Natural killer cell (primary cell): ENCODE measurements around the gene ENPEP. TPM values are rescaled to one million over a fixed set of nuclear protein-coding genes. Genes with fewer than 3 reads are reported as not detected.
"Not testable (repeated sequence)": the region's sequence is repeated elsewhere in the genome, so short reads cannot be mapped to it uniquely, and the experiment has no call there.

ENCODE experiments used
- ATAC-seq, 3 donors: fragments of 150-1000 bp in 2 of 3; fragments of 200-7000 bp in 1 of 3; cut with Tn5 transposase; 1 replicate in 1 of 3; 2 replicates in 2 of 3; pipeline ENCODE4 v1.10.0; 2021; ENCODE audit warnings: mild to moderate bottlenecking in 2 of 3, moderate library complexity in 2 of 3
- DNase-seq, 2 donors: peaks; one replicate each; pipeline versions ENCODE4 v3.0.0 to v3.0.0-alpha.2; 2013 to 2021; ENCODE audit warnings: mixed read lengths in 1 of 2
- H3K27ac ChIP-seq: one replicate; pipeline ENCODE4 v1.5.1; 2013; ENCODE audit warnings: mild to moderate bottlenecking, low read length
- H3K27me3 ChIP-seq: one replicate; pipeline ENCODE4 v1.6.1; 2013; ENCODE audit warnings: low read length; ENCODE audit not compliant: control insufficient read depth, insufficient read depth
- H3K36me3 ChIP-seq: one replicate; pipeline ENCODE4 v1.6.1; 2013; ENCODE audit warnings: low read length; ENCODE audit not compliant: control insufficient read depth, insufficient read depth
- H3K4me1 ChIP-seq: one replicate; pipeline ENCODE4 v1.6.1; 2013; ENCODE audit warnings: low read length; ENCODE audit not compliant: control insufficient read depth, insufficient read depth
- H3K4me3 ChIP-seq: one replicate; pipeline ENCODE4 v1.5.1; 2013; ENCODE audit warnings: low read length
- H3K9me3 ChIP-seq: one replicate; pipeline ENCODE4 v1.6.1; 2013; ENCODE audit warnings: low read length; ENCODE audit not compliant: control insufficient read depth, insufficient read depth
- H3K27ac Mint-ChIP-seq, 2 donors: one replicate each; pipeline ENCODE4 v1.8.0; 2022; ENCODE audit warnings: mild to moderate bottlenecking in 2 of 2, mixed read lengths in 2 of 2, moderate library complexity in 1 of 2
- H3K27me3 Mint-ChIP-seq, 2 donors: one replicate each; pipeline ENCODE4 v1.8.0; 2022; ENCODE audit warnings: low read depth in 2 of 2, mixed read lengths in 2 of 2
- H3K36me3 Mint-ChIP-seq: one replicate; pipeline ENCODE4 v1.8.0; 2022; ENCODE audit warnings: mixed read lengths
- H3K4me1 Mint-ChIP-seq, 2 donors: one replicate each; pipeline ENCODE4 v1.8.0; 2022; ENCODE audit warnings: mixed read lengths in 2 of 2
- H3K4me3 Mint-ChIP-seq: one replicate; pipeline ENCODE4 v1.8.0; 2022; ENCODE audit warnings: mild to moderate bottlenecking, moderate library complexity, mixed read lengths
- H3K9me3 Mint-ChIP-seq, 2 donors: one replicate each; pipeline ENCODE4 v1.8.0; 2022; ENCODE audit warnings: mixed read lengths in 2 of 2
- CTCF ChIP-seq: fragments of 200-600 bp; IDR thresholded peaks from one replicate; pipeline ENCODE4 v1.8.0; 2022; ENCODE audit warnings: antibody characterized with exemption
- WGBS: methylation state at CpG from one replicate; pipeline ENCODE4 v1.1.7; 2013; ENCODE audit warnings: missing lambda C conversion rate; ENCODE audit not compliant: insufficient coverage; 5-methylcytosine and 5-hydroxymethylcytosine counted together
- intact Hi-C: fragments of 100-400 bp; cut with micrococcal nuclease; formaldehyde crosslinking; loops from one replicate; pipeline ENCODE4 v1.14.2; 2022
- total RNA-seq, 4 donors: library from RNA; stranded (reverse); fragments of 120-200 nt in 1 of 4; gene quantifications; one replicate each; pipeline versions ENCODE4 v1.2.3 to v1.2.4, GENCODE V29; 2013 to 2022

The ENPEP gene
- total RNA-seq, result under 1 TPM in 1 of 3 donors, not detected in 2; 0.07 TPM
- total RNA-seq (2013), result 0.14 TPM

GRCh38 chr4:110475881-110476818 is at the start of gene ENPEP:
Gene ENPEP, plus strand, starts transcription at chr4:110476155. Its CDS starts 260 bp downstream, at chr4:110476415.
- H3K9me3 ChIP-seq, result no peaks in the 10 kb centered on the region
- no peak within 1 kb of the TSS for H3K27ac ChIP-seq
- no peaks in the 10 kb centered on the region for H3K36me3 ChIP-seq
- DNase-seq (no peak), ATAC-seq (no peak)
- no peak for TF ChIP-seq CTCF
- H3K27ac Mint-ChIP-seq, result no peak within 1 kb of the TSS
- no peaks in the 10 kb centered on the region for H3K4me1 ChIP-seq
- 84% methylated on average over 35 of the region's 39 CpGs for WGBS
- H3K4me3 ChIP-seq, result no peak within 1 kb of the TSS
- no peaks in the 10 kb centered on the region for H3K36me3 Mint-ChIP-seq
- intact Hi-C loops, result no loop called here
- H3K4me3 Mint-ChIP-seq, result no peak within 1 kb of the TSS
- peaks cover 6 to 31% of the 10 kb centered on the region in 2 donors for H3K27me3 Mint-ChIP-seq
- H3K4me1 Mint-ChIP-seq, result no peaks in the 10 kb centered on the region
- H3K27me3 ChIP-seq, result no peaks in the 10 kb centered on the region
- no peaks in the 10 kb centered on the region for H3K9me3 Mint-ChIP-seq

GRCh38 chr4:110431805-110432204 is 44.1 kb upstream of the ENPEP start:
- H3K9me3 Mint-ChIP-seq, H3K9me3 ChIP-seq, H3K36me3 Mint-ChIP-seq, ATAC-seq, intact Hi-C loops, H3K4me1 ChIP-seq, DNase-seq, H3K27ac ChIP-seq, H3K4me3 ChIP-seq, H3K4me1 Mint-ChIP-seq, H3K36me3 ChIP-seq, H3K27me3 ChIP-seq, H3K4me3 Mint-ChIP-seq, H3K27me3 Mint-ChIP-seq, H3K27ac Mint-ChIP-seq: not testable (repeated sequence)
- 69% methylated on average over 2 of the region's 2 CpGs for WGBS

- H3K9me3 ChIP-seq, H3K27ac ChIP-seq, H3K4me1 ChIP-seq, H3K27ac Mint-ChIP-seq, DNase-seq, H3K9me3 Mint-ChIP-seq, H3K4me3 Mint-ChIP-seq, H3K36me3 ChIP-seq, H3K27me3 ChIP-seq, H3K36me3 Mint-ChIP-seq, intact Hi-C loops, H3K4me3 ChIP-seq, H3K4me1 Mint-ChIP-seq, ATAC-seq: not testable (repeated sequence)
- peaks cover 12 to 18% of the 10 kb centered on the region in 2 donors for H3K27me3 Mint-ChIP-seq
- 72% methylated on average over 3 of the region's 3 CpGs for WGBS
These were observed 38.7 kb upstream of the ENPEP start for GRCh38 chr4:110437292-110437691.

GRCh38 chr4:110439209-110439608 is 36.7 kb upstream of the ENPEP start:
- H3K9me3 Mint-ChIP-seq, H3K4me1 Mint-ChIP-seq, ATAC-seq, H3K4me3 ChIP-seq, H3K4me3 Mint-ChIP-seq, intact Hi-C loops, H3K4me1 ChIP-seq, DNase-seq, H3K9me3 ChIP-seq, H3K36me3 Mint-ChIP-seq, H3K27ac Mint-ChIP-seq, H3K27me3 ChIP-seq, H3K27ac ChIP-seq, H3K36me3 ChIP-seq: not testable (repeated sequence)
- peaks cover 18 to 21% of the 10 kb centered on the region in 2 donors for H3K27me3 Mint-ChIP-seq
- WGBS, result 100% methylated on average over 1 of the region's 1 CpG

GRCh38 chr4:110442309-110442708 is 33.6 kb upstream of the ENPEP start:
- intact Hi-C loops, result no loop called here
- WGBS, result 84% methylated on average over 2 of the region's 2 CpGs
- Histone ChIP-seq H3K36me3 (no peaks in the 10 kb centered on the region), H3K4me1 (no peaks in the 10 kb centered on the region), H3K27ac (no peak overlapping the region), H3K27me3 (no peaks in the 10 kb centered on the region), H3K9me3 (no peaks in the 10 kb centered on the region), H3K4me3 (no peak overlapping the region)
- Mint-ChIP-seq H3K9me3 (no peaks in the 10 kb centered on the region), H3K4me3 (no peak overlapping the region), H3K4me1 (no peaks in the 10 kb centered on the region), H3K36me3 (no peaks in the 10 kb centered on the region), H3K27me3 (peaks cover 10 to 22% of the 10 kb centered on the region in 2 donors), H3K27ac (no peak overlapping the region)
- ATAC-seq (no peak), DNase-seq (no peak)
- no peak for TF ChIP-seq CTCF
